Activated CD8-positive, alpha-beta memory T cell treated with anti-CD3 and anti-CD28 coated beads for 4 hours (primary cell): ENCODE measurements around the gene TRIP6.
"Not testable (repeated sequence)": the region's sequence is repeated elsewhere in the genome, so short reads cannot be mapped to it uniquely, and the experiment has no call there.

Experiments
- DNase-seq, 2 donors: peaks; one replicate each; pipeline ENCODE4 v3.0.0-alpha.2; 2020; ENCODE audit warnings: low read depth in 2 of 2

TRIP6 gene

GRCh38 chr7:100890653-100891567, 23.7 kb downstream of the TRIP6 start:
- DNase-seq, result no peak

- no peak for DNase-seq
These were observed 24.5 kb downstream of the TRIP6 start for GRCh38 chr7:100891568-100892247.

- DNase-seq, result no peak
These were observed 25.5 kb downstream of the TRIP6 start for GRCh38 chr7:100892364-100893317.

DNA sequence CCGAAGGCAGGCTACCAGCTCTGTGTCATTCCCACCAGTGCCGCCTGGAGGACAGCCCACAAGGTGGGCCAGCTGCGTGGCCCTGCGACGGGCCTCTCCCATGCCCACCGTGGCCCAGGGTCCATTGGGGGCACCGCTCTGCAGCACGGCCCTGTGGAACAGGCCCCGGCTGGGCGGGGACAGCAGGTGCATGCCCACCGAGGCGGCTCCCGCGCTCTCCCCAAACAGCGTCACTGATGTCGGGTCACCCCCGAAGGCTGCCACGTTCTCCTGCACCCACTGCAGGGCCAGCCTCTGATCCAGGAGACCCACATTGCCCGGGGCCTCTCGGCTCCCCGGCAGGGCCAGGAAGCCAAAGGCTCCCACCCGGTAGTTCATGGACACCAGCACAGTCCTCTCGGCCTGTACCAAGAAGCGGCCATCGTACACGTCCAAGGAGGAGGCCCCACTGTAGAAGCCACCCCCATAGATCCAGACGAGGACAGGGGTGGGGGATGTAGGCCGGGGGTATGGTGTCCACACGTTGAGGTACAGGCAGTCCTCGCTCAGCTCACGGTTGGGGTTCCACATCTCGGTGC, 26.2 kb downstream of the TRIP6 start:
- no peak for DNase-seq

DNA sequence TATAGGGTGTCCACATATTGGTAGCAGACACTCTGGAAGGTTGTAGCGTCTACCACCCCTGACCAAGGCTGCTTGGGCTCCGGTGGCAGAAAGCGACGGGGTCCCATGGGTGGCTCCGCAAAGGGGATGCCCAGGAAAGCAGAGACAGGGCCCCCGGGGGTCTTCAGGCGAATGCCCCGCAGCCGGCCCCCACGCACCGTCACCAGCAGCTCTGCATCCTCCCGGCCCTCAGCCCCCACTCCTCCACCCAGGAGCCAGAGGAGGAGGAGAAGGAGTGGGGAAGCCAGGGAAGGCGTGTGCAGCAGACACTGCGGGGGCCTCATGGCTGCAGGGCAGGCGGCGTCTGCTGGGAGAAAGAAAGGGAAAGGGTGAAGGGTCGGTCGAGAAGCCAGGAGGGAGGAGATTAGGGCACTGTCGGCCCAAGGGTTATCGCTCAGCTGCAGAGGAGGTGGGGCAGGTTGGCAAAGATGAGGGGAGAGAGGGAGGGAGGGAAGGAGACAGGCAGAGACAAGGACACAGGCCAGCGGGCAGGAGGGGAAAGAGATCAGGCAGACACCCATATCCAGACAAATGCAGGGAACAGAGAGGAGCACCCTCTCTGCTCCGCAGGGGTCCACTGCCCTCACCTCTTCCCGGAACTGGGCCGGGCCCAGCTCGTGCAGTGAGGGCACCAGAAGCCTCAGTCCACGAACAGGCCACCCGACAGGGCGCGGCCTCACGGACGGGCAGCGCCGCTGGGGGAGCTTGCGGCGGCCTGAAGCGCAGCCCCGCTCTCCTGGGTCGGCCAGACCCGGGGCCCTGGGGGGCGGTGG, 26.9 kb downstream of the TRIP6 start:
- no peak for DNase-seq

DNA sequence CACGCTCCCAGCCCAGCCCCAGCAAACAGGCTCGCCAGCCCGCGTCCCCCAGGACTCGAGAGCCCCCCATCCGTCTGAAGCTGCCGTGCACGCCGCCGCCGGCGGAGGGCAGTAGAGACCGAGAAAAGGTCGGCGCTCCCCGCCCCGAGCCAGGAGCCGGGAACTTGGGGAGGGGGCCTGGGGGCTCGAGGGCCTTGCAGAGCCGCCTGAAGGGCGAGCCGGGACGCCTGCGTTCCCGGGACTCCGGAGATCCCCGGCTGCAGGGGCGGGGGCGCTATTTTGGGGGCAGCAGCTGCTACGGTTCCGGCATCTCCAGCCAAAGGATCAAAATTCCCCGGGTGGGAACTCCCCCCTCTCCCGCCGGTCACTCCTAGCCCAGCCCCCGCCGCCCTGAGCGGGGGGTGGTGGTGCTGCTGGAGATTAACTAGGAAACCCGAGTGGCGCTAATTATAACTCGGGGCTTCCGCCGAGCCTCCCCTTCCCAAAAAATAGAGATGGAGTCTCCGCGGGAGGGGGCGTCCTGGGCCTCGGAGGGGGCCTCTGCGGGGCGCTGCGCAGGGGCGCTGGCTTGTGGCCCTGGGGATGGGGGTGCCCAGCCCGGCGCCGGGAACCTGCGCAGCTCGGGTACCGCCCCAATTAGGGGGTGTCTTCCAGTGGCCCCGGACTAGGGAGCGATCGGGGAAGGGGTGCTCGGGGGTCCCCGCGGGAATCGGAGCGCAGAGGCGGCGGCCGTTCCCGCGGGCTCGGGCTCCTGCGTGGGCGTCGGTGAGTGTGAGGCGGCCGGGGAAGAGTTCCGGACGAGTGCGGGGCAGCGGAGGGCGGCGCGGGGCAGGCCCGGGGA, 27.9 kb downstream of the TRIP6 start:
- no peak for DNase-seq

- no peak for DNase-seq
These were observed 28.4 kb downstream of the TRIP6 start, which contains the start of gene ACHE for GRCh38 chr7:100895701-100895955. TSS of gene ACHE (minus strand) at chr7:100895888. CDS start at chr7:100894232, 1,656 bp downstream.

DNA sequence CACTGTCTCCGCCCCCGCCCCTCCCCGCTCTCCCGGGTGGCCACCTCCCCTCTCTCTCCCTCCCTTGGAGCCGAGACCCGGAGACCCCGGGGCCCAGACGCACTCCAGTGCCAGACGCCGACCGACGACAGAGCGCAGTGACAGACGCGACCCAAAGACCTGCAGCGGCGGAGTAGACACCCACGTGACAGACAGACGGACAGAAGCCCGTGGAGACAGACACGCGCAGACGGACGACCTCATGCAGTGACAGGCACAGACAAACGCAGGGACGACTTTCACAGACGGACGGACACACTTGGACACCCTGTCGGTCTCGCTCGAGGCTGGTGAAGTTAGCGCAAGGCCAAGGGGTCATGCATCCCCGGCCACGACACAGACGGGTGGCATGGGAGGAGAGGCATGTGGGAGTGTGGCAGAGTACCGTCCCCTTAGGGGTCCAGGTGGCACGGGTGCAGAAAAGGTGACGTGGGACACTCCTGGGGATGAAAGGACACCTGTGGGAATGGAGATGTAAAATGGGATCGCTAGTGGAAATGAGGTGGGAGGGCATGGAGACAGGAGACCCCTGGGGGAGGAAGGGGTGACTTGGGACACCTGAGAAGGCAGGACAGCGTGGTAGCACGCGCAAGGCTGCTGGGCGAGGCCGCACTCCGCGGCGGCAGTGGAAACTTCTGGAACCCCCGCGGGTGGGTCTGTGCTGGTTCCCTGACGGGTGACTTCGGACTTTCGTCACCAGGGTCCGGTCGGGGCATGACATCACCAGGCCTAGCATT, 29.0 kb downstream of the TRIP6 start:
- DNase-seq, result no peak

- DNase-seq, result no peak
These were observed 29.8 kb downstream of the TRIP6 start for GRCh38 chr7:100896732-100897608.

- DNase-seq, result no peak
These were observed 30.7 kb downstream of the TRIP6 start for GRCh38 chr7:100897772-100898454.

- DNase-seq, result no peak
These were observed 32.2 kb downstream of the TRIP6 start for GRCh38 chr7:100899432-100899831.

GRCh38 chr7:100900978-100901377, 33.8 kb downstream of the TRIP6 start:
- DNase-seq, result no peak

GRCh38 chr7:100901921-100902332, 34.7 kb downstream of the TRIP6 start:
- no peak for DNase-seq

GRCh38 chr7:100902638-100903037, 35.5 kb downstream of the TRIP6 start:
- DNase-seq, result no peak

- DNase-seq, result no peak
These were observed 41.3 kb downstream of the TRIP6 start for GRCh38 chr7:100908512-100908911.

GRCh38 chr7:100910443-100910842, 43.3 kb downstream of the TRIP6 start:
- not testable (repeated sequence) for DNase-seq

DNA sequence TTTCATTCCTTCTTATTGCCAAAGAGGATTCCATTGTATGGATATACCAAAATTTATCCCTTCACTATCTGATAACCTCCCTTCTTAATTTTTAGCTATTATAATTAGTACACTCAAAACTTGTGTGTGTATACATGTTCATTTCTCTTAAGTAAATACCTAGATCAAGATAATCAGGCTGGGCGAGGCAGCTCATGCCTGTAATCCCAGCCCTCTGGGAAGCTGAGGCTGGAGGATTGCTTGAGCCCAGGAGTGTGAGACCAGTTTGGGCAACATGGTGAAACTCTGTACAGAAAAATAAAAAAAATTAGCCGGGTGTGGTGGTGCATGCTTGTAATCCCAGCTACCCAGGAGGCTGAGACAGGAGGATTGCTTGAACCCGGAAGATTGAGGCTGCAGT, 44.3 kb downstream of the TRIP6 start:
- DNase-seq, result no peak
